ENCODE data around the gene WDR38. TPM values are rescaled to one million over a fixed set of nuclear protein-coding genes. Genes with fewer than 3 reads are reported as not detected.

The WDR38 gene, protein sequence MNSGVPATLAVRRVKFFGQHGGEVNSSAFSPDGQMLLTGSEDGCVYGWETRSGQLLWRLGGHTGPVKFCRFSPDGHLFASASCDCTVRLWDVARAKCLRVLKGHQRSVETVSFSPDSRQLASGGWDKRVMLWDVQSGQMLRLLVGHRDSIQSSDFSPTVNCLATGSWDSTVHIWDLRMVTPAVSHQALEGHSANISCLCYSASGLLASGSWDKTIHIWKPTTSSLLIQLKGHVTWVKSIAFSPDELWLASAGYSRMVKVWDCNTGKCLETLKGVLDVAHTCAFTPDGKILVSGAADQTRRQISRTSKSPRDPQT
- not detected for polyA plus RNA-seq (2013, experiment 1 of 2)
- polyA plus RNA-seq (2013, experiment 2 of 2) = not detected

DNA sequence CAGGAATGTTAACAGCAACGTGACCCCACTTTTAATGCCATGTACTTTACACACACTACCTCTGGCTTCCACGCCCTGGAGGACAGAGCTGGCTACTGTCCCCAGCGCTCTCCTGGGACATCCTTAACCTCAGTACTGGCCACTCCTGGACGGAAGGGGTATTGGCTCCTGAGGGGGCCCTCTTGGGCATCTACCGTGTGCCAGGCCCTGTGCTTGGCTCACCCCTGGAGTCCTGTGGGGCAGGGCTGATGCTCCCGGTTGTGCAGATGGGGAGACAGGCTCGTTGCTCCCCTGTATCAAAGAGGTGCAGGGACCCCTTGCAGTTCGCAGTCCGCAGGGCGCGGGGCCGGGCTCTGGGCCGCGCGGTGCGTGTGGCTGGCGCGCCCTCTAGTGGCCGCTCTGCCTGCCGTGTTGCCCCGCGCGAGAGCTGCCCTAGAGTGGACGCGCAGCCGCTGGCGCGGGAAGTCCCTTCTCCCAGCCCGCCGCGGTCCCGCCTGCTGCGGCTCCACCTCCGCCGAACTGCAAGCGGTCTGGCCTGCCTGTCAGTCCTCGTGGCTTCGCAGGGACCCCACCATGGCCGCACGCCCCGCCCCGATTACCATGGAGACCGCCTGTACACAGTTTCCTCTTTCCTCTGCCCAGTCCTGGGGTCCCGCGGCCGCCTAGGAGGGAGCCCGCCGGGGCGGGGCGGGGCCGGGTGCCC lies at the start of gene WDR38:
WDR38 (plus strand) TSS at position 632 of the 703 bp plus-strand sequence. CDS start 72 bp downstream, outside the sequence.
- no peak within 1 kb of the TSS for H2BK5ac ChIP-seq (ENCODE audit: low read depth, low read length, poor library complexity, severe bottlenecking)
- peak within 1 kb of the TSS in 1 of 2 experiments; percentile 64 for H2BK12ac ChIP-seq (ENCODE audit: low read length in 2 of 2)
- H3K9me3 ChIP-seq (ENCODE audit: control insufficient read depth, low read length) = no peaks in the 10 kb centered on the region
- H3K14ac ChIP-seq (ENCODE audit: low read length in 2 of 2) = peak within 1 kb of the TSS in 1 of 2 experiments; percentile 49
- peaks cover 15% of the 10 kb centered on the region for H3K4me1 ChIP-seq (ENCODE audit: control insufficient read depth, insufficient read depth, low read depth, low read length)
- peak within 1 kb of the TSS; percentile 63 to 80 for H3K4me3 ChIP-seq (ENCODE audit: insufficient read depth in 1 of 2, low read depth in 1 of 2, low read length in 2 of 2)
- H3K27ac ChIP-seq (ENCODE audit: low read length, poor library complexity, severe bottlenecking) = no peak within 1 kb of the TSS
- peak within 1 kb of the TSS; percentile 78 for H3K9ac ChIP-seq (ENCODE audit: low read length)
- WGBS = 5% methylated on average over 33 of the region's 51 CpGs
- H2AFZ ChIP-seq (ENCODE audit: low read depth, low read length) = peak within 1 kb of the TSS; percentile 66
- H3K4ac ChIP-seq (ENCODE audit: low read depth in 1 of 2, low read length in 2 of 2) = peak within 1 kb of the TSS in 1 of 2 experiments; percentile 54
- H3K27me3 ChIP-seq (ENCODE audit: control insufficient read depth in 1 of 2, insufficient read depth in 1 of 2, low read length in 2 of 2) = peaks cover 0 to 13% of the 10 kb centered on the region in 2 experiments
- peak within 1 kb of the TSS; percentile 54 for H2BK15ac ChIP-seq (ENCODE audit: low read depth, poor library complexity, severe bottlenecking)
- H4K91ac ChIP-seq (ENCODE audit: low read length) = peak within 1 kb of the TSS; percentile 80
- H3K36me3 ChIP-seq (ENCODE audit: control insufficient read depth in 1 of 2, insufficient read depth in 2 of 2, low read depth in 1 of 2, low read length in 2 of 2) = peaks cover 17 to 27% of the 10 kb centered on the region in 2 experiments
- peak within 1 kb of the TSS; percentile 79 for H4K8ac ChIP-seq (ENCODE audit: low read length)
- peak within 1 kb of the TSS; percentile 29 to 71 for H3K18ac ChIP-seq (ENCODE audit: low read depth in 1 of 2, low read length in 2 of 2)
- H3K23ac ChIP-seq (ENCODE audit: low read length in 2 of 2) = no peak within 1 kb of the TSS
- no peak within 1 kb of the TSS for H2BK120ac ChIP-seq (ENCODE audit: low read depth, low read length)
- H3K4me2 ChIP-seq (ENCODE audit: low read length, poor library complexity, severe bottlenecking) = peak within 1 kb of the TSS; percentile 88
- peak within 1 kb of the TSS; percentile 14 for H2AK5ac ChIP-seq (ENCODE audit: low read length, severe bottlenecking)
- DNase-seq = peak; percentile 82
- H3K79me1 ChIP-seq (replicated peaks; ENCODE audit: low read length, poor library complexity, severe bottlenecking) = peaks cover under 1% of the 10 kb centered on the region

GRCh38 chr9:124803911-124804310 lies 49.3 kb upstream of the WDR38 start:
- peaks cover 6% of the 10 kb centered on the region for H3K4me1 ChIP-seq (ENCODE audit: control insufficient read depth, insufficient read depth, low read depth, low read length)
- no peak overlapping the region for H3K23ac ChIP-seq (ENCODE audit: low read length in 2 of 2)
- H3K9ac ChIP-seq (ENCODE audit: low read length) = no peak overlapping the region
- no peaks in the 10 kb centered on the region for H3K79me1 ChIP-seq (replicated peaks; ENCODE audit: low read length, poor library complexity, severe bottlenecking)
- H3K18ac ChIP-seq (ENCODE audit: low read depth in 1 of 2, low read length in 2 of 2) = no peak overlapping the region
- H2AFZ ChIP-seq (ENCODE audit: low read depth, low read length) = no peak overlapping the region
- no peak overlapping the region for H2BK15ac ChIP-seq (ENCODE audit: low read depth, poor library complexity, severe bottlenecking)
- no peak overlapping the region for H3K4me3 ChIP-seq (ENCODE audit: insufficient read depth in 1 of 2, low read depth in 1 of 2, low read length in 2 of 2)
- no peak overlapping the region for H2BK120ac ChIP-seq (ENCODE audit: low read depth, low read length)
- no peak overlapping the region for H2BK12ac ChIP-seq (ENCODE audit: low read length in 2 of 2)
- no peak overlapping the region for H3K14ac ChIP-seq (ENCODE audit: low read length in 2 of 2)
- no peaks in the 10 kb centered on the region for H3K27me3 ChIP-seq (ENCODE audit: control insufficient read depth in 1 of 2, insufficient read depth in 1 of 2, low read length in 2 of 2)
- no peaks in the 10 kb centered on the region for H3K9me3 ChIP-seq (ENCODE audit: control insufficient read depth, low read length)
- H4K8ac ChIP-seq (ENCODE audit: low read length) = no peak overlapping the region
- H3K4ac ChIP-seq (ENCODE audit: low read depth in 1 of 2, low read length in 2 of 2) = no peak overlapping the region
- no peak overlapping the region for H3K27ac ChIP-seq (ENCODE audit: low read length, poor library complexity, severe bottlenecking)
- peaks cover 22 to 36% of the 10 kb centered on the region in 2 experiments for H3K36me3 ChIP-seq (ENCODE audit: control insufficient read depth in 1 of 2, insufficient read depth in 2 of 2, low read depth in 1 of 2, low read length in 2 of 2)
- no peak overlapping the region for H2AK5ac ChIP-seq (ENCODE audit: low read length, severe bottlenecking)
- no peak overlapping the region for H2BK5ac ChIP-seq (ENCODE audit: low read depth, low read length, poor library complexity, severe bottlenecking)
- WGBS = 92% methylated on average over 8 of the region's 8 CpGs
- no peak overlapping the region for H3K4me2 ChIP-seq (ENCODE audit: low read length, poor library complexity, severe bottlenecking)
- DNase-seq = no peak
- no peak overlapping the region for H4K91ac ChIP-seq (ENCODE audit: low read length)

DNA sequence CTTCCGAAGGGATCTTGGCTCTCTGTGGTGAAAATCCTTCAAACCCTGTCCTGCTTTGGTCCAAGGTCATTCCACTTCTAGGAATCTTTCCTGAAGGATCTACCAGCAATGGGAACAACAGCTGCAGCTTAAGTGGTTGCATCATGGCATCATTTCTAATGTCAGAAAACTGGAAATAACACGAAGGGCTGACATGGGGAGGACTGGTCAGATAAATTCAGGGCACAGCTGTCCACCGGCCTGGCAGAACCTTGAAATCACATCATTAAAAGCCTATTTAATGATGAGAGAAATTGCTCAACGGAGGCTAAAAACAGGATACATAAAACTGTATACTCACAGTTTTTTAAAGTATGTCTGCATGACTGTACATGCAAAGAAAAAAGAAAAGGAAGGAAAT lies 48.1 kb upstream of the WDR38 start:
- no peak overlapping the region for H3K4me2 ChIP-seq (ENCODE audit: low read length, poor library complexity, severe bottlenecking)
- no peak overlapping the region for H2BK120ac ChIP-seq (ENCODE audit: low read depth, low read length)
- 83% methylated on average over 2 of the region's 4 CpGs for WGBS
- no peaks in the 10 kb centered on the region for H3K9me3 ChIP-seq (ENCODE audit: control insufficient read depth, low read length)
- no peak overlapping the region for H3K27ac ChIP-seq (ENCODE audit: low read length, poor library complexity, severe bottlenecking)
- no peak overlapping the region for H3K18ac ChIP-seq (ENCODE audit: low read depth in 1 of 2, low read length in 2 of 2)
- peak; percentile 26 for DNase-seq
- no peaks in the 10 kb centered on the region for H3K79me1 ChIP-seq (replicated peaks; ENCODE audit: low read length, poor library complexity, severe bottlenecking)
- H3K4me3 ChIP-seq (ENCODE audit: insufficient read depth in 1 of 2, low read depth in 1 of 2, low read length in 2 of 2) = no peak overlapping the region
- peaks cover 24 to 39% of the 10 kb centered on the region in 2 experiments for H3K36me3 ChIP-seq (ENCODE audit: control insufficient read depth in 1 of 2, insufficient read depth in 2 of 2, low read depth in 1 of 2, low read length in 2 of 2)
- H2BK5ac ChIP-seq (ENCODE audit: low read depth, low read length, poor library complexity, severe bottlenecking) = no peak overlapping the region
- H2BK12ac ChIP-seq (ENCODE audit: low read length in 2 of 2) = no peak overlapping the region
- H3K23ac ChIP-seq (ENCODE audit: low read length in 2 of 2) = no peak overlapping the region
- no peak overlapping the region for H3K9ac ChIP-seq (ENCODE audit: low read length)
- H2AK5ac ChIP-seq (ENCODE audit: low read length, severe bottlenecking) = no peak overlapping the region
- no peak overlapping the region for H2AFZ ChIP-seq (ENCODE audit: low read depth, low read length)
- H3K4ac ChIP-seq (ENCODE audit: low read depth in 1 of 2, low read length in 2 of 2) = no peak overlapping the region
- no peak overlapping the region for H2BK15ac ChIP-seq (ENCODE audit: low read depth, poor library complexity, severe bottlenecking)
- H3K27me3 ChIP-seq (ENCODE audit: control insufficient read depth in 1 of 2, insufficient read depth in 1 of 2, low read length in 2 of 2) = no peaks in the 10 kb centered on the region
- no peak overlapping the region for H3K14ac ChIP-seq (ENCODE audit: low read length in 2 of 2)
- H3K4me1 ChIP-seq (ENCODE audit: control insufficient read depth, insufficient read depth, low read depth, low read length) = peaks cover 9% of the 10 kb centered on the region
- no peak overlapping the region for H4K8ac ChIP-seq (ENCODE audit: low read length)
- no peak overlapping the region for H4K91ac ChIP-seq (ENCODE audit: low read length)

Measured in mesenchymal stem cell (in vitro differentiated cells and primary cell).